SH-SY5Y (cell line): Measurements from ENCODE around the gene AP1G1.

Experiments
- GATA2 ChIP-seq: IDR thresholded peaks from 2 replicates; pipeline ENCODE4 v1.6.1; 2011; ENCODE audit warnings: mild to moderate bottlenecking, low read depth, low read length
- GATA3 ChIP-seq: IDR thresholded peaks from 2 replicates; pipeline ENCODE4 v1.6.1; 2011; ENCODE audit warnings: low read depth, mild to moderate bottlenecking, low read length, moderate library complexity

DNA sequence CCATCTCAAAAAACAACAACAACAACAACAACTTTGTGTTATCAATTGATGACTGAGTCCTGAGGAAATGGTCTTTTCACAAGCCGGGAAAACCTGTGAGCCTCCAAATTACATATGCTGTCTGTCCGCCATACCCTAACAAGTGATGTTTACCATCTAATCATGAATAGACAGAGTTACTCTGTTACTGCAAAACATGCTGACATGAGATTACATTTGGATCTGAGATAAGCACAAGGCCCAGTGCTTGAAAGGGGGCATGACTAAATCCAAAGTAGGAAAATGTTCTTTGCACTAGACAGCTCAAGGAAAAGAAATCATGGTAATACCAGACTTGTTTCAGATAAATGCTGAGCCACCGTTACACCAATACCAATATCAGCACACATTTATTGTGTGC, 28.5 kb upstream of the AP1G1 start:
- TF ChIP-seq GATA3 (no peak), GATA2 (no peak)
